SK-N-SH (cell line): ENCODE measurements around the gene ABCB4. TPM values are rescaled to one million over a fixed set of nuclear protein-coding genes. Genes with fewer than 3 reads are reported as not detected.

ENCODE experiments used
- CTCF ChIA-PET: fragments of 300-600, 350-600 bp; formaldehyde crosslinking; extraction: SDS; loops from one replicate; lab custom pipeline; 2021; lab: Yijun Ruan, JAX
- POLR2A ChIA-PET: fragments of 350-600 bp; sonication (Branson Sonifier 250); formaldehyde crosslinking; extraction: SDS; loops from one replicate; lab custom pipeline; 2020; ENCODE audit warnings: antibody characterized with exemption, inconsistent platforms; lab: Yijun Ruan, JAX
- DNase-seq: peaks from one replicate; pipeline ENCODE4 v3.0.0; 2012
- H2AFZ ChIP-seq: fragments of 200-600 bp; sonication (generic); 2 replicates; pipeline ENCODE4 v1.8.1; 2016; ENCODE audit warnings: antibody characterized with exemption, mild to moderate bottlenecking, low read depth
- H3F3A ChIP-seq: fragments of 200-600 bp; sonication (generic); replicated peaks from 2 replicates; pipeline ENCODE3; 2016; ENCODE audit warnings: antibody characterized with exemption, mild to moderate bottlenecking; ENCODE audit not compliant: insufficient read depth
- H3K27ac ChIP-seq, 2 experiments: fragments of 200-500 bp in 1 of 2; fragments of 200-600 bp in 1 of 2; sonication (Bioruptor generic) in 1 of 2; sonication (generic), shearing (Covaris generic) in 1 of 2; 2 replicates each; pipeline versions ENCODE4 v1.5.1 to v1.6.1; 2014 to 2016; ENCODE audit warnings: low read depth in 2 of 2, inconsistent platforms in 1 of 2, low read length in 1 of 2, mild to moderate bottlenecking in 1 of 2, mixed read lengths in 1 of 2
- H3K27me3 ChIP-seq: fragments of 200-600 bp; sonication (generic), shearing (Covaris generic); 2 replicates; pipeline ENCODE4 v1.6.1; 2016; ENCODE audit warnings: mixed run types; ENCODE audit not compliant: insufficient read depth
- H3K36me3 ChIP-seq, 2 experiments: fragments of 200-500 bp in 1 of 2; fragments of 200-600 bp in 1 of 2; sonication (Bioruptor generic) in 1 of 2; sonication (generic) in 1 of 2; replicated peaks in 1 of 2; 2 replicates each; pipeline versions ENCODE3 to v1.5.1; 2014 to 2016; ENCODE audit warnings: low read length in 1 of 2, mild to moderate bottlenecking in 1 of 2; ENCODE audit not compliant: insufficient read depth in 2 of 2, control insufficient read depth in 1 of 2
- H3K4me1 ChIP-seq, 2 experiments: fragments of 200-500 bp in 1 of 2; fragments of 200-600 bp in 1 of 2; sonication (Bioruptor generic) in 1 of 2; sonication (generic), shearing (Covaris generic) in 1 of 2; 2 replicates each; pipeline versions ENCODE4 v1.5.1 to v1.6.1; 2014 to 2016; ENCODE audit warnings: low read depth in 1 of 2, low read length in 1 of 2, mixed run types in 1 of 2; ENCODE audit not compliant: insufficient read depth in 2 of 2, control insufficient read depth in 1 of 2
- H3K4me2 ChIP-seq: fragments of 200-600 bp; sonication (generic), shearing (Covaris generic); 2 replicates; pipeline ENCODE4 v1.6.1; 2017; ENCODE audit warnings: mixed run types
- H3K4me3 ChIP-seq, 2 experiments: fragments of 200-500 bp in 1 of 2; fragments of 200-600 bp in 1 of 2; sonication (Bioruptor generic) in 1 of 2; sonication (generic), shearing (Covaris generic) in 1 of 2; 2 replicates each; pipeline versions ENCODE4 v1.5.1 to v1.8.1; 2014 to 2016; ENCODE audit warnings: low read depth in 2 of 2, inconsistent platforms in 1 of 2, low read length in 1 of 2, mild to moderate bottlenecking in 1 of 2, mixed read lengths in 1 of 2, moderate library complexity in 1 of 2
- H3K79me2 ChIP-seq: fragments of 200-600 bp; sonication (generic); 2 replicates; pipeline ENCODE4 v1.8.1; 2017; ENCODE audit warnings: mild to moderate bottlenecking; ENCODE audit not compliant: insufficient read depth
- H3K9ac ChIP-seq: fragments of 200-600 bp; sonication (generic); 2 replicates; pipeline ENCODE4 v1.6.1; 2017; ENCODE audit warnings: mixed run types
- H3K9me2 ChIP-seq: fragments of 200-600 bp; sonication (generic); 2 replicates; pipeline ENCODE4 v1.6.1; 2017; ENCODE audit warnings: mixed run types
- H3K9me3 ChIP-seq: fragments of 200-600 bp; sonication (generic); 2 replicates; pipeline ENCODE4 v1.6.1; 2017; ENCODE audit warnings: mixed run types, mild to moderate bottlenecking, moderate library complexity
- H4K20me1 ChIP-seq: fragments of 200-600 bp; sonication (generic); 2 replicates; pipeline ENCODE4 v1.6.1; 2017; ENCODE audit warnings: mild to moderate bottlenecking, mixed run types; ENCODE audit not compliant: insufficient read depth
- ELF1 ChIP-seq: IDR thresholded peaks from 2 replicates; pipeline ENCODE4 v1.4.0; 2012
- GABPA ChIP-seq: IDR thresholded peaks from 2 replicates; pipeline ENCODE4 v1.4.0; 2012; ENCODE audit warnings: low read depth, mild to moderate bottlenecking
- GATA2 ChIP-seq: sonication (generic); formaldehyde crosslinking; IDR thresholded peaks from 2 replicates; pipeline ENCODE4 v1.5.0; 2020; ENCODE audit warnings: mild to moderate bottlenecking, missing genetic modification reagents
- JUND ChIP-seq: IDR thresholded peaks from 2 replicates; pipeline ENCODE4 v1.4.0; 2012
- MAX ChIP-seq: IDR thresholded peaks from 2 replicates; pipeline ENCODE4 v1.4.0; 2012; ENCODE audit warnings: low read depth
- NFIC ChIP-seq: IDR thresholded peaks from 2 replicates; pipeline ENCODE4 v1.4.0; 2012; ENCODE audit warnings: borderline replicate concordance
- NRF1 ChIP-seq: IDR thresholded peaks from 2 replicates; pipeline ENCODE4 v1.6.1; 2012; ENCODE audit warnings: low read depth, mild to moderate bottlenecking, low read length
- PBX3 ChIP-seq: IDR thresholded peaks from 2 replicates; pipeline ENCODE4; 2012
- RCOR1 ChIP-seq: fragments of 150-350 bp; IDR thresholded peaks from 2 replicates; pipeline ENCODE4 v1.6.1; 2017; ENCODE audit warnings: antibody characterized with exemption, low read length
- REST ChIP-seq: IDR thresholded peaks from 2 replicates; pipeline ENCODE4 v1.6.1; 2012; ENCODE audit warnings: mild to moderate bottlenecking, low read depth, low read length, moderate library complexity
- SIN3A ChIP-seq: IDR thresholded peaks from 2 replicates; pipeline ENCODE4 v1.6.1; 2012; ENCODE audit warnings: low read depth, mild to moderate bottlenecking, low read length, moderate library complexity, borderline replicate concordance
- SMC3 ChIP-seq: IDR thresholded peaks from 2 replicates; pipeline ENCODE4 v1.6.1; 2012; ENCODE audit warnings: low read depth, low read length, improper control_type of control experiment
- TCF12 ChIP-seq: IDR thresholded peaks from 2 replicates; pipeline ENCODE4 v1.4.0; 2012
- USF2 ChIP-seq: fragments of 150-350 bp; IDR thresholded peaks from 2 replicates; pipeline ENCODE4 v1.6.1; 2017; ENCODE audit warnings: antibody characterized with exemption, low read length, low read depth, borderline replicate concordance
- YY1 ChIP-seq: IDR thresholded peaks from 2 replicates; pipeline ENCODE4 v1.4.0; 2012; ENCODE audit warnings: low read depth, mild to moderate bottlenecking
- ZBTB33 ChIP-seq: IDR thresholded peaks from 2 replicates; pipeline ENCODE4 v1.4.0; 2012; ENCODE audit warnings: low read depth, borderline replicate concordance
- WGBS: methylation state at CpG from one replicate; pipeline ENCODE4 v1.1.6; 2017; ENCODE audit warnings: low lambda C conversion rate; 5-methylcytosine and 5-hydroxymethylcytosine counted together
- polyA plus RNA-seq, 3 experiments: library from polyadenylated mRNA; depleted of rRNA; stranded (reverse); fragments of >200 nt; gene quantifications; 2 replicates each; pipeline ENCODE4 v1.2.3, GENCODE V29; 2012
- TF ChIP-seq, protein P1 (sequence below): IDR thresholded peaks from 2 replicates; pipeline ENCODE4 v1.4.0; 2012; ENCODE audit warnings: low read depth, borderline replicate concordance

The ABCB4 gene
- polyA plus RNA-seq, 1 of the 3 experiments (the other 2 are of a cell fraction): 0.18 TPM

GRCh38 chr7:87518735-87519134, 43.3 kb upstream of the ABCB4 start (continued):
- no peak for TF ChIP-seq NRF1
- TF ChIP-seq TCF12: no peak
- no peak for TF ChIP-seq ZBTB33
- TF ChIP-seq ELF1: no peak
- TF ChIP-seq GATA2 (CRISPR knock-in tag): no peak
- no peak for TF ChIP-seq USF2
- no peak for TF ChIP-seq REST

- peaks cover 0 to under 1% of the 10 kb centered on the region in 2 experiments; a peak in 1 of 4 replicates for H3K4me1 ChIP-seq
- no peak overlapping the region for H3K4me2 ChIP-seq
- H4K20me1 ChIP-seq: no peaks in the 10 kb centered on the region
- no peaks in the 10 kb centered on the region for H3K9me2 ChIP-seq
- H3F3A ChIP-seq: no peaks in the 10 kb centered on the region
- no peak overlapping the region for H3K27ac ChIP-seq
- H3K9ac ChIP-seq: no peak overlapping the region
- WGBS: 56% methylated on average over 3 of the region's 3 CpGs
- no peak for DNase-seq
- no peak overlapping the region for H2AFZ ChIP-seq
- no peaks in the 10 kb centered on the region for H3K9me3 ChIP-seq
- H3K4me3 ChIP-seq: no peak overlapping the region
- ChIA-PET CTCF (no interaction called here), POLR2A (no interaction called here)
- H3K36me3 ChIP-seq: peaks cover 0 to 14% of the 10 kb centered on the region in 2 experiments
- no peaks in the 10 kb centered on the region for H3K27me3 ChIP-seq
- no peaks in the 10 kb centered on the region for H3K79me2 ChIP-seq
- no peak for TF ChIP-seq GABPA
- TF ChIP-seq MAX: no peak
- TF ChIP-seq, protein P1, sequence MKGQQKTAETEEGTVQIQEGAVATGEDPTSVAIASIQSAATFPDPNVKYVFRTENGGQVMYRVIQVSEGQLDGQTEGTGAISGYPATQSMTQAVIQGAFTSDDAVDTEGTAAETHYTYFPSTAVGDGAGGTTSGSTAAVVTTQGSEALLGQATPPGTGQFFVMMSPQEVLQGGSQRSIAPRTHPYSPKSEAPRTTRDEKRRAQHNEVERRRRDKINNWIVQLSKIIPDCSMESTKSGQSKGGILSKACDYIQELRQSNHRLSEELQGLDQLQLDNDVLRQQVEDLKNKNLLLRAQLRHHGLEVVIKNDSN: no peak
- no peak for TF ChIP-seq RCOR1
- TF ChIP-seq ZBTB33: no peak
- no peak for TF ChIP-seq JUND
- TF ChIP-seq REST: no peak
- TF ChIP-seq PBX3: no peak
- TF ChIP-seq SIN3A: no peak
- TF ChIP-seq GATA2 (CRISPR knock-in tag): no peak
- no peak for TF ChIP-seq NFIC
- TF ChIP-seq SMC3: no peak
- TF ChIP-seq YY1: no peak
Observed at GRCh38 chr7:87517891-87518290, 42.4 kb upstream of the ABCB4 start.
